Stomach (tissue), 9 donors: ENCODE data around the gene HS6ST2. TPM values are rescaled to one million over a fixed set of nuclear protein-coding genes. Genes with fewer than 3 reads are reported as not detected.

Experiments
- DNase-seq, 2 donors: peaks; one replicate each; pipeline versions ENCODE4 v3.0.0 to v3.0.0-alpha.2; 2013 to 2019
- H3K27ac ChIP-seq, 5 donors: fragments of 200-600 bp in 4 of 5; sonication (generic) in 4 of 5; one replicate each; pipeline ENCODE4 v1.5.1; 2013 to 2019; ENCODE audit warnings: mild to moderate bottlenecking in 1 of 5, moderate library complexity in 1 of 5
- H3K27me3 ChIP-seq, 3 donors: fragments of 200-600 bp; sonication (generic); one replicate each; pipeline ENCODE4 v1.5.1; 2017 to 2019; ENCODE audit warnings: mixed run types in 1 of 3
- H3K36me3 ChIP-seq, 4 donors: fragments of 200-600 bp; sonication (generic); 1 replicate in 3 of 4; 2 replicates in 1 of 4; pipeline ENCODE4 v1.5.1; 2016 to 2019
- H3K4me1 ChIP-seq, 4 donors: fragments of 200-600 bp; sonication (generic); one replicate each; pipeline ENCODE4 v1.5.1; 2016 to 2019
- H3K4me3 ChIP-seq, 4 donors: fragments of 200-600 bp; sonication (generic) in 3 of 4; one replicate each; pipeline ENCODE4 v1.5.1; 2016 to 2019; ENCODE audit warnings: mild to moderate bottlenecking in 1 of 4
- H3K9me3 ChIP-seq, 4 donors: fragments of 200-600 bp; sonication (generic); one replicate each; pipeline ENCODE4 v1.5.1; 2016 to 2019
- EP300 ChIP-seq: sonication (generic); formaldehyde crosslinking; IDR thresholded peaks from one replicate; pipeline ENCODE4 v1.6.1; 2017; ENCODE audit warnings: antibody characterized with exemption
- POLR2A ChIP-seq, 4 donors: fragments of 450-650 bp; IDR thresholded peaks; one replicate each; pipeline ENCODE4 v1.6.1; 2016; ENCODE audit warnings: antibody characterized with exemption in 4 of 4, control low read depth in 2 of 4, mild to moderate bottlenecking in 1 of 4, moderate library complexity in 1 of 4
- POLR2AphosphoS5 ChIP-seq, 3 donors: sonication (generic); formaldehyde crosslinking; IDR thresholded peaks; one replicate each; pipeline ENCODE4 v1.6.1; 2016; ENCODE audit warnings: antibody characterized with exemption in 3 of 3
- WGBS, 5 donors: extraction: QIAGEN DNeasy Blood & Tissue Kit in 3 of 5; methylation state at CpG; one replicate each; pipeline versions ENCODE4 v1.1.5 to v1.1.7; 2013 to 2018; 5-methylcytosine and 5-hydroxymethylcytosine counted together
- intact Hi-C: fragments of 100-400 bp; cut with DNase I; formaldehyde crosslinking; loops from one replicate; pipeline ENCODE4 v1.15.1; 2023; ENCODE audit warnings: low total_unique reads
- polyA plus RNA-seq, 3 donors: library from polyadenylated mRNA; stranded (reverse); fragments of 200-250 nt; gene quantifications; one replicate each; pipeline ENCODE4 v1.2.3, GENCODE V29; 2013
- total RNA-seq, 5 donors: library from RNA; depleted of rRNA; stranded (reverse); fragments of >200 nt; gene quantifications; one replicate each; pipeline versions ENCODE4 v1.1.0 to v1.2.3, GENCODE V29; 2014 to 2016
- TF ChIP-seq, protein P1 (sequence below), 7 experiments: fragments of 450-650 bp in 4 of 7; fragments of 200-600 bp in 3 of 7; sonication (generic) in 3 of 7; IDR thresholded peaks; one replicate each; pipeline ENCODE4 v1.5.1; 2016 to 2019; ENCODE audit warnings: antibody characterized with exemption in 7 of 7, control low read depth in 2 of 7, mild to moderate bottlenecking in 1 of 7
- donor health status: healthy with polysubstance abuse.
- donor health status: Bipolar disorder and iron deficiency.
- donor health status: healthy.

The HS6ST2 gene
- total and polyA plus RNA-seq, 8 donors, result 0.25 to 4.0 (median 0.89) TPM; not detected in 1

DNA sequence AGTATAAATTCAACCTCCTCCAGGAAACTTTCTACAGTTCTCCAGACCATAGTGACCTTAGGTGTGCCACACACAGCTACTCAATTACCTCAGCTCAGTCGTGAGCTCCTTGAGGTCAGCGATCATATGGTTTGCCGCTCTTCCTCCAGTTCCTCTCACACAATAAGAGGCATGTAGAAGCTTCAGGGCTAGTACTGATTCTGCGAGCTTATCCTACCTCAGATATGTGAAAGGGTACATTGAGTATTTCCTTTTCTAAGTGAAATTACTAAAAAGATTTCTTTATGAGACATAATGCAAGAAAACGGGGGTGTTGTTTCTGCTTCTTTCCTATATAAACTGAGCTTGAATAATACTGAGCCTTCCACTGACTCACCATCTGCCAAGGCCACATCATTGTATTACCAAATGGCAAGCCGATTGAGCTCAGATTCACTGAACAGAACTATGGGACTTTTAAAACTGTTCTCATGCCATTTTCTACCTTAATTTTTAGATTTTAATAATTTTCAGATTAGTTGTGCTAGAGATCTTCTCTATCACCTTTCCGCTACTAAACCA lies 183.1 kb downstream of the HS6ST2 start:
- TF ChIP-seq, protein P1, sequence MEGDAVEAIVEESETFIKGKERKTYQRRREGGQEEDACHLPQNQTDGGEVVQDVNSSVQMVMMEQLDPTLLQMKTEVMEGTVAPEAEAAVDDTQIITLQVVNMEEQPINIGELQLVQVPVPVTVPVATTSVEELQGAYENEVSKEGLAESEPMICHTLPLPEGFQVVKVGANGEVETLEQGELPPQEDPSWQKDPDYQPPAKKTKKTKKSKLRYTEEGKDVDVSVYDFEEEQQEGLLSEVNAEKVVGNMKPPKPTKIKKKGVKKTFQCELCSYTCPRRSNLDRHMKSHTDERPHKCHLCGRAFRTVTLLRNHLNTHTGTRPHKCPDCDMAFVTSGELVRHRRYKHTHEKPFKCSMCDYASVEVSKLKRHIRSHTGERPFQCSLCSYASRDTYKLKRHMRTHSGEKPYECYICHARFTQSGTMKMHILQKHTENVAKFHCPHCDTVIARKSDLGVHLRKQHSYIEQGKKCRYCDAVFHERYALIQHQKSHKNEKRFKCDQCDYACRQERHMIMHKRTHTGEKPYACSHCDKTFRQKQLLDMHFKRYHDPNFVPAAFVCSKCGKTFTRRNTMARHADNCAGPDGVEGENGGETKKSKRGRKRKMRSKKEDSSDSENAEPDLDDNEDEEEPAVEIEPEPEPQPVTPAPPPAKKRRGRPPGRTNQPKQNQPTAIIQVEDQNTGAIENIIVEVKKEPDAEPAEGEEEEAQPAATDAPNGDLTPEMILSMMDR (IDR thresholded peaks at IDR 0.05), result no peak
- no peak for TF ChIP-seq EP300
- TF ChIP-seq POLR2AphosphoS5 (IDR thresholded peaks at IDR 0.05), result no peak
- TF ChIP-seq POLR2A (IDR thresholded peaks at IDR 0.05), result no peak
- intact Hi-C loops, result no loop called here
- 64 to 86% (median 80%) methylated on average over 7 of the region's 7 CpGs for WGBS, 5 donors
- H3K4me3 ChIP-seq, result no peak overlapping the region
- H3K27ac ChIP-seq, result no peak overlapping the region
- no peak for DNase-seq
- H3K4me1 ChIP-seq, result no peaks in the 10 kb centered on the region
- H3K9me3 ChIP-seq, result no peaks in the 10 kb centered on the region
- H3K27me3 ChIP-seq, result peaks cover 0 to 6% (median 0%) of the 10 kb centered on the region in 3 donors
- no peaks in the 10 kb centered on the region for H3K36me3 ChIP-seq

DNA sequence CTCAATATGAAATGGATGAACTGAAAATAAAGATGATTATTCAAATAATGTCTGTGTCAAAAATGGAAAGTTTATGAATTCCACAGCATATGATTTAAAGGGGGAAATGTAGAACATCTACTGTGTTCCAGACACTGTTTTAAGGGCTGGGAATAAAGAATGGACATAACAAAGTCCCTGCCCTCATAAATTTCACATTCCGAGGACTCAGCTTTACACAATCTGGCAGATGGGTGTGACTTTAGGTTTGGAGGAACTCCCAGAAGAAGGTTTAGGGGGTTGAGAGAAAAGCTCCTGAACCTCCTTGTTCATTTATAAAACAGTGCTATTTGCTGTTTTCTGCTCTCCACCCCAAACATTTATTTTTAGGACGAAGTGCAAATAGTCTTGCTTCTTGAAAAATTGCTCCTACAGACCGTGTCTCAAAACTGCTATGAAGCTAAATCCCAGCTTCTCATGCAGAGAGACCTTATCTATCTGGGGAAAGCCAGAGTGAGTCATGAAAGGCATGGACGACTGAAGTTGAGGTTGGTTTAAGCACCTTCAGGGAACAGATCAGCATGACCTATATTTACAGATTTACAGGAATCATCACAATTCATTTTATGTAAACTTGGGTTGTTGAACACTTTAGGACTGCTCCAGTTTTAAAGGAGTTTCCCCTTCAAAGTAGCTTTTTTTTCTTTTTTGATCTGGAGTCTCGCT lies 184.3 kb downstream of the HS6ST2 start:
- Histone ChIP-seq H3K4me1 (no peaks in the 10 kb centered on the region), H3K36me3 (no peaks in the 10 kb centered on the region), H3K27ac (no peak overlapping the region), H3K27me3 (peaks cover 0 to 6% (median 0%) of the 10 kb centered on the region in 3 donors), H3K9me3 (no peaks in the 10 kb centered on the region), H3K4me3 (no peak overlapping the region)
- TF ChIP-seq EP300, result no peak
- TF ChIP-seq, protein P1 (IDR thresholded peaks at IDR 0.05), result no peak
- no peak for TF ChIP-seq POLR2A (IDR thresholded peaks at IDR 0.05)
- TF ChIP-seq POLR2AphosphoS5 (IDR thresholded peaks at IDR 0.05), result no peak
- intact Hi-C loops, result no loop called here
- DNase-seq, result no peak
- 38 to 53% (median 49%) methylated on average over 5 of the region's 5 CpGs for WGBS, 5 donors

DNA sequence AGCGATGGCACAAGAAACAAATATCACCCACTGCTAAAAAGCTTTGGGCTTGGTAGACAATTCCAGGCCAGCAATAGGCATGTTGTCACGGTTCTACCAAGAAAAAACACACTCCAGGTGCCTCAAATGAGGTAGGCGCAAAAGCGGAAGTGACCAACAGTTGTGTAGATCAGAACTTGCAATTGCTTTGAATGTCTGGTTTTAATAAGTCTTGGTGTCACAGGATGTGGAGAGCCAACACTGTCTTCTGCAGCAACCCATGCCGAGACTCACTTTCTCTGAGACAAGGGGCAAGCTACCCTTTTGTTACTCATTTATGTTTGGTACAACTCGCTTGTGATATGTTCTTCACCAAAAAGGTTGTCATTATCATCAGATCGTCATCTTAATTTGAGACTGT lies 188.8 kb downstream of the HS6ST2 start:
- intact Hi-C loops, result no loop called here

DNA sequence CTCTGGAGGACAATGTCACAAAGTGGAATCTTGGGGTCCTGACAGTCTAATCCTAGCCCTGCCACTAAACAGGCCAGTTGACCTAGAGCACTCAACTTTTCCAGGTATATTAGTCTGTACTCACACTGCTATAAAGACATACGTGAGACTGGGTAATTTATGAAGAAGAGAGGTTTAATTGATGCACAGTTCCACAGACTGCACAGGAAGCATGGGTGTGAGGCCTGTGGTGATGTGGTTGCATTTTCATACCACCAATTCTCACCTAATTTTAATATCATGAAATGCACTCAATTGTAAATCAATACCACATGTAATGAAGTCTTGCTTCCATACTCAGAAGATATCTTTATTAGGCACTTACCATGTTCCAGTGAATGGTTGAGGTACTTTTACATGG lies 192.0 kb downstream of the HS6ST2 start:
- TF ChIP-seq EP300, result no peak

More for the DNA sequence above, 188.8 kb downstream of the HS6ST2 start:
- Histone ChIP-seq H3K36me3 (no peaks in the 10 kb centered on the region), H3K9me3 (no peaks in the 10 kb centered on the region), H3K4me3 (no peak overlapping the region), H3K27ac (no peak overlapping the region), H3K27me3 (peaks cover 0 to 4% (median 0%) of the 10 kb centered on the region in 3 donors), H3K4me1 (no peaks in the 10 kb centered on the region)
- WGBS, 5 donors, result 77 to 93% (median 82%) methylated on average over 7 of the region's 7 CpGs
- no peak for TF ChIP-seq POLR2A (IDR thresholded peaks at IDR 0.05)
- TF ChIP-seq EP300, result no peak
- TF ChIP-seq, protein P1 (IDR thresholded peaks at IDR 0.05), result no peak
- no peak for TF ChIP-seq POLR2AphosphoS5 (IDR thresholded peaks at IDR 0.05)
- DNase-seq, result no peak

DNA sequence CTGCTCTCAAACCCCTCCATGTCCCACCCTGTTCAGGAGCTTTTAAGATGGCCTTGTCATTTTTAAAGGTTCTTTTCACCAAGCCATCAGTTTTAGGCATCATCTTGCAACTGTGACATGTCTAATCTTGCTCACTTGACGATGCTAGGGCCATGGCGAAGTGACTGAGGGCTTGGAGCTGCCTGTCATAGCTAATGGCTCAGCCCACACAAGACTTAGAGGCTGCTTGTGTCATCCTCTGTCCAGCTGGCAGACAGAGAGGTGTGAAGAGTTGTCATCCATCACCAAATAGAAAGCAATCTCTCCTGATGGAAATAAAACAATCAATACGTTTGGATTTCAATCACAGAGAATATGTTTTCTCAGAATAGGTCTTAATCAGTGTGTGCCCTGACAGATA lies 194.9 kb downstream of the HS6ST2 start:
- DNase-seq, result no peak
- peaks cover 0 to 4% (median 0%) of the 10 kb centered on the region in 3 donors for H3K27me3 ChIP-seq
- no peaks in the 10 kb centered on the region for H3K36me3 ChIP-seq
- no peaks in the 10 kb centered on the region for H3K4me1 ChIP-seq
- no peak overlapping the region for H3K4me3 ChIP-seq
- intact Hi-C loops, result no loop called here
- 46 to 65% (median 64%) methylated on average over 3 of the region's 3 CpGs for WGBS, 5 donors
- no peak for TF ChIP-seq POLR2A (IDR thresholded peaks at IDR 0.05)
- no peak for TF ChIP-seq EP300
- TF ChIP-seq, protein P1 (IDR thresholded peaks at IDR 0.05), result no peak
- no peak overlapping the region for H3K27ac ChIP-seq
- no peaks in the 10 kb centered on the region for H3K9me3 ChIP-seq

More for the DNA sequence above, 192.0 kb downstream of the HS6ST2 start:
- peaks cover 0 to 4% (median 0%) of the 10 kb centered on the region in 3 donors for H3K27me3 ChIP-seq
- 62 to 87% (median 75%) methylated on average over 1 of the region's 1 CpG for WGBS, 5 donors
- no peak for DNase-seq
- H3K36me3 ChIP-seq, result no peaks in the 10 kb centered on the region
- no peaks in the 10 kb centered on the region for H3K9me3 ChIP-seq
- H3K27ac ChIP-seq, result no peak overlapping the region
- H3K4me1 ChIP-seq, result no peaks in the 10 kb centered on the region
- no peak overlapping the region for H3K4me3 ChIP-seq
- intact Hi-C loops, result no loop called here
